Stomach (tissue), 4 donors: ENCODE data around the gene CA11.

Experiments
- POLR2A ChIP-seq, 4 donors: fragments of 450-650 bp; IDR thresholded peaks; one replicate each; pipeline ENCODE4 v1.6.1; 2016; ENCODE audit warnings: antibody characterized with exemption in 4 of 4, control low read depth in 2 of 4, mild to moderate bottlenecking in 1 of 4, moderate library complexity in 1 of 4
- TF ChIP-seq, protein P1 (sequence below), 7 experiments: fragments of 450-650 bp in 4 of 7; fragments of 200-600 bp in 3 of 7; sonication (generic) in 3 of 7; IDR thresholded peaks; one replicate each; pipeline ENCODE4 v1.5.1; 2016 to 2019; ENCODE audit warnings: antibody characterized with exemption in 7 of 7, control low read depth in 2 of 7, mild to moderate bottlenecking in 1 of 7

DNA sequence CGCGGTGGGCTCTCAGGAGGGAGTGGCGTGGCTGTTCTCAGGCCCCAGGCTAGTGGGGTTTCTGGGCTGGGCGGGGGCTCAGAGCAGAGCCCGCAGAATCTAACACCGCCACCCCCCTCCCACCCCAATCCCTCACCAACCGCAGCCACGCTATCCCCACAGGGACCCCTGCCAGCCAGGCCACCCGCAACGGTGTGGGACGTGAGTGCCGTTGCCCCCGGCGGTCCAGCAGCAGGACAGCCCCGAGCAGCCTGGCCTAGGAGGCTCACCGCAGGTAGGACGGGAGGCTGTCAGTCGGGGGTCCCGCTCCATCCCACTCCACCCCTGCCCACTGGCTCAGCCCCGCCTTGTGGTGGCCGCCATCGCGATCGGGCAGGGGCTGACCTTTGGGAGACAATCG, 27.0 kb upstream of the CA11 start, which contains the start of gene NTN5:
- TF ChIP-seq, protein P1, sequence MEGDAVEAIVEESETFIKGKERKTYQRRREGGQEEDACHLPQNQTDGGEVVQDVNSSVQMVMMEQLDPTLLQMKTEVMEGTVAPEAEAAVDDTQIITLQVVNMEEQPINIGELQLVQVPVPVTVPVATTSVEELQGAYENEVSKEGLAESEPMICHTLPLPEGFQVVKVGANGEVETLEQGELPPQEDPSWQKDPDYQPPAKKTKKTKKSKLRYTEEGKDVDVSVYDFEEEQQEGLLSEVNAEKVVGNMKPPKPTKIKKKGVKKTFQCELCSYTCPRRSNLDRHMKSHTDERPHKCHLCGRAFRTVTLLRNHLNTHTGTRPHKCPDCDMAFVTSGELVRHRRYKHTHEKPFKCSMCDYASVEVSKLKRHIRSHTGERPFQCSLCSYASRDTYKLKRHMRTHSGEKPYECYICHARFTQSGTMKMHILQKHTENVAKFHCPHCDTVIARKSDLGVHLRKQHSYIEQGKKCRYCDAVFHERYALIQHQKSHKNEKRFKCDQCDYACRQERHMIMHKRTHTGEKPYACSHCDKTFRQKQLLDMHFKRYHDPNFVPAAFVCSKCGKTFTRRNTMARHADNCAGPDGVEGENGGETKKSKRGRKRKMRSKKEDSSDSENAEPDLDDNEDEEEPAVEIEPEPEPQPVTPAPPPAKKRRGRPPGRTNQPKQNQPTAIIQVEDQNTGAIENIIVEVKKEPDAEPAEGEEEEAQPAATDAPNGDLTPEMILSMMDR (IDR thresholded peaks at IDR 0.05): no peak
- no peak for TF ChIP-seq POLR2A (IDR thresholded peaks at IDR 0.05)
